ENCODE data around the gene GART.
"Not testable (repeated sequence)": the region's sequence is repeated elsewhere in the genome, so short reads cannot be mapped to it uniquely, and the experiment has no call there.

Gene GART

GRCh38 chr21:33511639-33512038, 30.3 kb downstream of the GART start:
- no peak for DNase-seq

- DNase-seq, result no peak
Measured at GRCh38 chr21:33510826-33511225, 31.1 kb downstream of the GART start.

- not testable (repeated sequence) for DNase-seq
Measured at GRCh38 chr21:33507003-33507402, 34.9 kb downstream of the GART start.

- no peak for DNase-seq
Measured at GRCh38 chr21:33505833-33506232, 36.1 kb downstream of the GART start.

GRCh38 chr21:33496345-33496744, 45.6 kb downstream of the GART start:
- DNase-seq, result no peak

GRCh38 chr21:33495743-33496142, 46.2 kb downstream of the GART start:
- no peak for DNase-seq

GRCh38 chr21:33493756-33494155, 48.2 kb downstream of the GART start:
- no peak for DNase-seq

- DNase-seq, result no peak
Measured at GRCh38 chr21:33492571-33492970, 49.3 kb downstream of the GART start.

- DNase-seq, result no peak
Measured at GRCh38 chr21:33491373-33492102, 50.4 kb downstream of the GART start, which contains the start of gene DNAJC28. Gene DNAJC28 (minus strand): TSS chr21:33491716. CDS start chr21:33489393, 2,323 bp downstream.

- DNase-seq, result no peak
Measured at GRCh38 chr21:33490991-33491372, 50.9 kb downstream of the GART start.

GRCh38 chr21:33488936-33489335, 53.0 kb downstream of the GART start:
- DNase-seq, result no peak

- no peak for DNase-seq
Measured at GRCh38 chr21:33487996-33488395, 53.9 kb downstream of the GART start.

GRCh38 chr21:33481314-33481943, 60.5 kb downstream of the GART start:
- DNase-seq, result no peak

- DNase-seq, result no peak
Measured at GRCh38 chr21:33480481-33481103, 61.3 kb downstream of the GART start.

- DNase-seq, result peak; percentile 69
Measured at GRCh38 chr21:33479679-33480480, 62.0 kb downstream of the GART start, which contains the start of gene TMEM50B. Gene TMEM50B (minus strand): TSS chr21:33479974. CDS start chr21:33468885, 11,089 bp downstream.

- no peak for DNase-seq
Measured at GRCh38 chr21:33478935-33479678, 62.8 kb downstream of the GART start.

- DNase-seq, result no peak
Measured at GRCh38 chr21:33478182-33478581, 63.7 kb downstream of the GART start.

- DNase-seq, result no peak
Measured at GRCh38 chr21:33477066-33477465, 64.9 kb downstream of the GART start.

GRCh38 chr21:33473344-33473743, 68.6 kb downstream of the GART start:
- DNase-seq, result no peak

GRCh38 chr21:33470701-33471100, 71.2 kb downstream of the GART start:
- no peak for DNase-seq

GRCh38 chr21:33469183-33469582, 72.7 kb downstream of the GART start:
- not testable (repeated sequence) for DNase-seq

- DNase-seq, result no peak
Measured at GRCh38 chr21:33461538-33462250, 80.2 kb downstream of the GART start.
